GM19463 (cell line): ENCODE results near the gene SHB.

Experiments
- ATAC-seq: cut with Tn5 transposase; IDR thresholded peaks from one replicate; pipeline ENCODE4 v1.9.1; 2021; ENCODE audit warnings: mild to moderate bottlenecking, moderate library complexity; ENCODE audit not compliant: unreplicated experiment

SHB gene

DNA sequence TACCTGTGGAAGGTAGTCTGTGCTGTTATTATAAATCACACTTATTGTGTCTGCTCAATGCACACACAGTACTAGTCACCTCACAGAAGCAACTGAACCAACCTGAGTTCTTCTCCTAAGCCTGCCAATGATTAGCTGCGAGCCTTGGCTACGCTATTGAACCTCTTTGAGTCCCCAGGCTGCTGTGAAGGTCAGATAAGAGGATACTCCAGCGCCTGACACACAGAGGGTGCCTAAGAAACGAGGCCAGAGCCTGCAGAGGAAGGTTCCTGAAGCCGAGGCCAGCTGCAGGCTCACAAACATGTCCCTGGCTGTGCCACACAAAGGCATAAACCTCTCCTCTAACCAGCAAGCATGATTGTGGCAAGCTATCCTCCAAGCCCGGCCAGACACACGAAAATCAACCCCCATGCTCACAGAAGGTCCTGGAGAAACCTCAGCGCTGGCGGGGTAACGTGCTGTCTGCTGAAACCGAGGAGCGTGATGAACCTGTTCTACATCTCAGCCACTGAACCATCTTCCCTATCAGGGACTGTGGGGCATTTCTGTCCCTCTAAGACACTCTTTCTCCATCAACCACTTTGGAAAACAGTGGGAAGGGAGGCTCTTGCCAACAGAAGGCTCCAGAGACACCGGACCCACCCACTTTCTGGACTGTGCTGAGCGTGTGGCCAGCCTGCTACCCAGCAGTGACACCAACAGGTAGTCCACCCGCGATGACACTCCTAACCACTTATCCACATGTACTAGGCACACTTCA is 111.9 kb downstream of the SHB start:
- ATAC-seq, result no peak

DNA sequence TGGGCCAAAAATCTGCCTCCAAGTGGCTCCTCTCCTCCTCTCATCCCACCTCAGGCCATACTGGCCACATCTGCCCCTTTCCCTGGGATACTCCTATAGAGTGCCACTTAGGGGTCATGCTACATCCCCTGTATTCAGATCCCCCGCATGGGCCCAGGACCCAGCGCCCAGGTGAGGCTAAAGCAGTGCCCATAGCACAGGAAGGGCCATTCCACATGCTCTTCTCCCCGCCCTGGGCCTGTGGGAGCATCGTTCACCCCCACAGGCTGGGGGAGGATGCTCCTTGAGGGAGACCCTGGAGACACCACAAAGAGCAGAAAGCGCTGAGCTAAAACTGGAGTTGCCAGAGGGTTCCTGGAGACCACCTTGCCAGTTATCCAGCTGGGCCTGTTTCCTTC is 112.6 kb downstream of the SHB start:
- no peak for ATAC-seq

DNA sequence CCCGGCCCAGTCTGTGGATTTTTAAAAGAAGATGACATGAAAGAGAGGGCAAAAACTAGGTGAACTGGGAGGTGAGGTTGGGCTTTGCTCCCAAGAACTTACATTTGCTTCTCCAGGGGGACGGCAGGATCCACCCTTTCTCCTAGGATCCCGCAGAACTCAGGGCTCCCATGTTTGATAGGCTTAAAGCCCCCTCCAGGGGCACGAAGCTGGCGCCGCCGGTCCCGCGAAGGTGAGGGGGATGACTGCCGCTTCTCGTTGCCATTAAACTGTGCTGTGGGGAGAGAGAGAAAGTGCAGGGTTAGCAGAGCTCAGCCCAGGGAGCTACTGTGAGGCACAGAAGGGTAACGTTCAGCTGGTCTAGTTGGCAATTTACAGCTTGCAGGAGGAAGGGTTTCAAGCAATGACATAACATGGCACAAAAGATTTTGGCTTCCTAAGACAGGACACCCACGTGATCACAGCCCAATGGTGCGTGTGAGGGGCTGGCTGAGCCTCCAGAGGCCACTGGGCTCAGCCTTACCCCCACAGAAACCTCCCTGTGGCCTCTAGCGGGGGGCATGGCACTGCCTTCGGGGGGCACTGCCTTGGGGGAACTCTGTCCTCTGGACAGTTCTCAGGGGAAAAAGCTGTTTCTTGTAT is 113.1 kb downstream of the SHB start:
- no peak for ATAC-seq

DNA sequence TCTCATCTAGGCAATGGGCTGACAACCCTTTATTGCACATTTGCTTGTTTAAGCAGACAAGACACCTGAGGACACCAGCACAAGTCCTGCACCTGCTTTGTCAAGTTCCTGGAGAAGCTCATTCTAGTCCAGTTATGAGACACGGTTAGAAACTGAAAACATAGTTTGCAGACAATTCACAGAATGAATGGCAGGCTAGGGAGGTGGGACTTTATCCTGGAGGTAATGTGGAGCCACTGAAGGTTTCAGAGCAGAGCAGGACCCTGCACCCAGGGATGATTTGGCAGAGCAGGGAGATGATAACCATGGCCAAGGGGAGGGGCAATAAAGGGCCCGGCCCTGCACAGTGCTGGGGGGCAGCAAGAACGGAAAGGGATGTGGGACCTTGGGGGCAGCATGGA is 114.4 kb downstream of the SHB start:
- ATAC-seq, result peak; percentile 34

DNA sequence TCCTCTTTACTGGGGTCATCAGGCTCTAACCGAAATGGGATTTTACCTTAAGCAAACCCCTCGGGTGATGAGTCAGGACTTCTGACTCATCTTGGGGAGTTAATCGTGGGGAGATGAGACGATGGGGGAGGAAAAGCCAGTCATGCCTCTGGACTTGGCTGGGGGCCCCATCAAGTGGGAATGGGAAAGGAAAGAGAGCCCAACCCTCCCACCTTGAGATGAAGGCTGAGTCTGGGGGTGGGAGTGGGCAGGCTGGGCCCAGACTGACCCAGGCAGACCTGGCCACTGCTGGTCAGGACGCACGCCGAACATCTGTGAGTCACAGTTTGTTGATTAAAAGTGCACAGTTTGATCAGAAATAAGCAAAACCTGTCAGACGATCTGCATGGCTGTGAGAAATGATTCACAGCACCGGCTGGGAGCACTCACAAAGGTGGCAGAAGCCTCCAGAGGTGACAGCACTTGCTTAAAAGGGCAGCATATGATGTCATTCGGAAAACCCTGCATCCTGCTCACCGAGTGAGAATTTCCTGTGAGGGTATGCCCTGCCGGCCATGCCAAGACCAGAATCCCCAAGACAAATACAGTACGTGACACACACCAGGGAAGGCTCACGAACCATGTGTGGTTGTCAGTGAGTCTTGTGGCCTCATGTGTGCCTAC is 115.1 kb downstream of the SHB start:
- peak; percentile 80 for ATAC-seq

DNA sequence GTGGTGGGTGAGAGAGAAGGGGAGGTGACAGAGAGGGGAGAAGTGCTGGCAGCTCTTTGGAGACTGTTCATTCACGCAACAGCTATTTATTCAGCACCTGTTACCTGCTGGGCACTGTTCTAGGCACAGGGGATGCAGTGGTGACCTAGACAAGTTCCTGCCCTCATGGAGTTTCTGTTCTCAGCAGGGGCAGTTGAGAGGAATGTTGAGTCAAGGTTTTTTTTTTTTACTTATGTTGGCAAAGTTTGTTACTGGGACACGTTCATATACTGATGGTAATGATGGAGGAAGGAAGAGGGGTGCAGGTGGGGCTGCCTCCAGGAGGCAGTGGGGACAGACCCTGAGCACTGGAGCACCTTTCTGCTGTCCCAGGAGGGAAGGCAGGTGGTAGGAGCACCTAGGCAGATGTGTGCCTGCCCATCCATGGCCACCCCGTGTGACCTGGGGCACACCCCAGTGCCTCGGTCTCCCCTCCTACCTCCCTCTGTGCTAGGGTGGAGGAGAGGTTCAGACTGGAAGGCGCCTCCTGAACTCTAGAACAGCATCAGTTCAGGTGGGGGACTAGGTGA is 115.7 kb downstream of the SHB start:
- no peak for ATAC-seq

DNA sequence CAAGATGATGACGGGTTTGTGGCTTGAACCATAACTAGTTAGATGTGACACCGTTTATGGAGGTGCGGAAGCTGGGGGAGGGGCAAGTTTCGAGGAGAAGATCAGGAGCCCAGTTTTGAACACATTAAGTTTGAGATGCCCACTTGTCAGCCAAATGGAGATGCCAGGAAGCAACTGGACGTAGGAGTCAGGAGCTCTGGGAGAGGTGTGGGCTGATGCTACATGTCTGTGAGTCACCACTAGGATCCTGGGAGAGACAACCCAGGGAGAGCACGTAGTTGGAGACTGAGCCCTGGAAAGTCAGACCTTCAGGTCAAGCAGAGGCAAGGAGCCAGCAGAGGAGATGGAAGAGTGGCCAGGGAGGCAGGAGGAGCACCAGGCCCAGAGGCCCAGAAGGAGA is 116.3 kb downstream of the SHB start:
- no peak for ATAC-seq

DNA sequence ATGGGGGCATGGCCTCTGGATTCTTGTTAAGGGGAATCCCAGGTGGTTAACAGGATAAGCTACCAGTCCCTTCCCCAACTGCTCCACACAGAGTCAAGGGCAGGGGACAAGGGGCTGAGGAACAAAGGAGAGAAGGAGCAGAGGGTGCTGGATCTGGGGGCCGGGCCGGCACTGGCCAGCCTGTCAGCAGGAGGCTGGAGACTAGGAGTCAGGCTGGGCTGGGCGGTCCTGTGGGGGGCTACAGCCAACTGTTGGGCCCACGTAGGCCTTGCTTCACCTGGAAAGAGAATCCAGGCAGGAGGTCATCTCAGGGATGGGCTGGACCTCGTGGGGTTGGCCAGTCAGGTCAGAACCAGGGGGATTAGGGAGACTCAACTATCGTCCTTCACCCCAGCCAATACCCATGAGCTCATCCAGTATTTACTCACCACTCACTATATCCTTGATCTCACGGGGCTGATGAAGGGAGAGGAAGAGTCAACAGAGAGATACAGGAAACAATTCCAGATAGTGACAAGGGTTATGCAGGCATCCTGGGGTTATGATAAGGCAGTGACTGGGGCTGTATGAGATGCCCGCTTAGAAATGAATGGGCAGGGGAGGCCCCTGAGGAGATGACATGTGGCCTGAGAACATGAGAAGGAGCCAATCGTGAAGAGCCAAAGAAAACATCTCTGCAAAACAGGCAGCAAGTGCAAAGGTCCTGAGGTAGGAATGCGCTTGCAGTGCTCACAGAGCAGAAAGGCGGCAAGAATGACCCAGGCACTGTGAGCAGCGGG is 117.2 kb downstream of the SHB start:
- no peak for ATAC-seq

DNA sequence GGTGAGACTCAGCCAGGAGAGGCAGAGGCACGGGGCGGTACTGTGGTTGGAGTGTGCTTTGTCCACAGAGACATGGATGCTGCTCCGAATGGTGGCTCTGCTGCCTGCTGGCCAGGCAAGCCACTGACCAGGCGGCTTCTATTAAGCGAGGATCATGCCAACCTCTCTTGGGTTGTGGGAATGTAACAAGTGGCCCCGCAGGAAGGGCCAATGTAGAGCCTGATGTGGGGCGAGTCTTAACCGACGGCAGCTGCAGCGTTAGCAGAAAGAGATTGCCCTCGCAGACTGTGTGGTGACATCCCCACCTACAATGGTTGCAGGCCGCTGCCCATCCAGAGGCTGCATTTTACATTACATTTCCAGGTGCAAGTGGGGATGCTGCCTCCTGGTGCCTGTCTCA is 118.5 kb downstream of the SHB start:
- no peak for ATAC-seq

DNA sequence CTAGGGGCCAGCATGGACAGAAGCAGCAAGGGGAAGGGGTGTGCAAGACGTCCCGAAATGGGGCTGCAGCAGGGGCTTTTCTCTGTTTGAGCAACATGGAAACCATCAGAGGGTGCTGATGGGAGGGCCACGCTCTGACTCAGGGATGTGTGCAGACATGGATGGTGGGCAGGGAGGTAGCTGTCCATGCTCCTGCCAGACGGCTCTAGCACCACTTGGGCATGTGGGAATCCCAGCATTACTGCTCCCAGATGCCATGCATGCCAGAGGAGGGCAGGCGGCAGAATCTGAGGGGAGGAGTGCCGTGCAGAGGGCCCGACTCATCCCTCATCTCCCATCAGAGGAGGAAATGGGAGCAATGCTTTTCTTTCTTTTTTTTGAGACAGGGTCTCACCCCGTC is 119.5 kb downstream of the SHB start:
- no peak for ATAC-seq

DNA sequence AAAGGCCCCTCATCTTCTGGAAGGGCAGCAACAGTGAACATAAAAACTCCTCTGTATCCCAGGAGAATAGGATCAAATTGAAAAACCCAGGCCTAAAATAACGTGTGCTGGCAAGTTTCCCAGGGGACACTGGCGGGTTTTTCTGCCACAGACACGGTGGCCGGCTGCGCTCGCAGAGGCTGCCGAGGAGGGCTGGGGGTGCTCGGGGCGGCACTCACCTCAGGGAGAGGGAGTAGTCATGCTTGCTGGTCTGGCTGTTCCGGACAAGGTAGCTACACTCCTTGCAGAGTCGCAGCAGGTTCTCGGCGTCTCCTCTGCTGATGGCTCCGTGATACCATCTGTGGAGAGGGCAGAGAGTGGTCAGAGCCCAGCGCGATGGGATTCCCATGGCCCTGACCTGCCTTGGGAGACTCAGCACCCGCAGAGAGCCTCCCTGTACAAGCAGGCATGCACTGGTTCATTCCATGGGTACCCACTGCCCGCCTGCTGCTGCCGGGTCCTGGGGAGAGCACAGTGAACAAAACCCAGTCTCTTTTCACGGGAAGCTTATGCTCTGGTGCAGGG is 120.5 kb downstream of the SHB start:
- no peak for ATAC-seq

DNA sequence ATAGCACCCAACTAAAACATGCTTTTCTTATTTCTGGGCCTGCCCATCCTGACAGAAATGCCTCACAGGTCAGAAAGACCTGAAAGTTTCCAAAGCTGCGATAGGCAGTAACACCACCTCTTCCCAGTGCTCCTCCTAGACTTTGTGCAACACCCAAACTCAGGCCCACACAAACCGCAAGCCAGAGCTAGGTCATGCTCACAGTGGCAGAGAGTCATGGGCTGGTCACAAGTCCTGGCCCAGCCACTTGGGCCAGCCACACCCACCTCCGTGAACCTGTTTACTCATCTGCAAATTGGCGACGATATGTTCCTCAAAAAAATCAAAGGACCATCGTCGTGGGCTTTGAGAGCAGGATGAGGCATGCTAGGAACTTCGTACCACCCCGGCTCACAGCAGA is 121.0 kb downstream of the SHB start:
- ATAC-seq, result no peak

DNA sequence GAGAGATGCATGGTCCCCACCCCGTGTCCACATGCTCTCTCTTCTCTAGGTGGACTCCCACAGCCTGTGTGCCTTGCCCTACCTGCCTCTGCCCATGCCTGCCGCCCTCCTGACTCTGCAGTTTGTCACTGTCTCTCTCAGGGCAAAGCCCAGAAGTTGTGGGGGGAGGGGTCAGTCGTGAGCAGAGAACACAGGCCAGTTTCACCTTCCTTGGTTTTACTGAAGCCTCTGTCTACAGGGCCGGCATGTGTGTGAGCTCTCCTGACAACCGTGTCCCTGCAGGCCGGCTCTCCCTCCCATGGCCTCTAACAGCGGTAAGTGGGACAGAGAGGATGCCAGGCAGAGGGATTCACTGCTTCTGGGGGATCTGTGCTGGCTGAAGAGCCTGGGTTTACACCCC is 121.6 kb downstream of the SHB start:
- ATAC-seq, result no peak

DNA sequence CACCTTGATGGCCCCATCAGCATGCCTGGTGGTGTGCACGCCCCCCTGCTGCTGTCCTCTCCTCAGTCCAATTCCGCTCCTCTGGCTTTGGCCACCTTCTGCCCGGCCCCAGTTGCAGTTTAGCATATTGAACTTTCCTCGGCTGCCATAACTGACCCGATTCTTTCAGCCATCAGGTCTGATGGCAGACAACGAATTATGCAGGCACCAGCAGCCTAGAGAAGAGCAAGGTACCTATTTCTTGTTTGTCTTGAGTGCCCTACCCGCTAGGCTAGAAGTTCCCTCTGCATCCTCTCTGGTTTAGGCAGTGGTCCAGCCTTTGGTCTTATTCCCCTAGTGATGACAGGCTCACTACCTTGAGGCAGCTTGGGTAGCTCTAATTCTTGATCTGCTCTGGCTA is 122.1 kb downstream of the SHB start:
- no peak for ATAC-seq

DNA sequence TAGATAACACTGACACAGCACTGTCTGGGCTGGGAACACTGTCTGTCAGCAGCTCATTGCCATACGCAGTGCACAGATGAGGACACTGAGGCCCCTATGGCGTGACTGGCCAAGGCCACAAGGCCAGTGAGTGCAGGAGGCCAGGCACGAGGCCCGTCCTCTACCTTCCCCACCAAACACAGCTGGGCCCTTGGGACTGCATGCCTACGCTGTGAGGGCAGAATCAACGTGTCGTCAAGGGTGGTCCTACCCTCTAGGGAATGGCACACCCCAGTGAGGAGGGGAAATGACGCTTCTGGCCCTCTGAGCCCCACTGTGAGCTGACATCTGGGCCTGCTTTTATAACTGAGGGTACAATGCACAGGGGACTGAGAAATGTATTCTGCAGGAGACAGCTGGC is 123.0 kb downstream of the SHB start:
- ATAC-seq, result no peak

DNA sequence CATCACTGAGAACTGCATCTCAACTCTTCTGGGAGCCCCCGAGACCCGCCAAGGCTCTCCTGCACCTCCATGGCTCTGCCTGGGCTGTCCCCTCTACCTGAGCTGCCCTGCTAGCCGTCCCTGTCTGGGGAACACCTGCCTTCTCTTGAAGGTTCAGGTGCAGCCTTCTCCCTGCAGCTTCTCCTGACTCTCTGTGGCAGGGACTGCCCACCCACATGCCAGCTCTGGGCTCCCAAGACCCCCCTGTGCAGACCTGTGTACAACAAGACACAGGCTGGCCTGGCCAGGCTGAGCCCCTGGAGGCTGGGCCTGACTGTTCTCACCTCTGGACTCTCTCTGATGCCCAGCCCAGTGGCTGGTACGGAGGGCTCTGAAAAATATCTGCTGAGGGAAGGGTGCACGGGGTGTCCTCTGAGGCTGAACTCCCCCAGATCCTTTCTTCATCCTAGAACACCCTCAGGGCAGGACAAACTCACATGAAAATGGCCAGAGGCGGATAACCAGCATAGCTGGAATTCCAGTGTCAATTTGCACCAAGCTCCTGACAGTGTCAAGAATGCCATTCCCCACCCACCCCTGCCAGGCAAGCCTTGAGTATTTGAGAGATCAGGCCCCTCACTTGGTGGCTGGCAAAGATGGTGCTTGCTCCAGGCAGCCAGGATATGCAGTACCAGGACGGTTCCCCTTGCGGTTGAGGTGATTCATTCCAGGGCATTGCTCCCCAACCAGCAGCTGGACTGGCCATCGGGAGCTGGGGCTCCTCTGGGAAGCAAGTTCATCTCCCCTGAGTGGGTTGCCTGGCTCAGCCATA is 124.2 kb downstream of the SHB start:
- ATAC-seq, result no peak

DNA sequence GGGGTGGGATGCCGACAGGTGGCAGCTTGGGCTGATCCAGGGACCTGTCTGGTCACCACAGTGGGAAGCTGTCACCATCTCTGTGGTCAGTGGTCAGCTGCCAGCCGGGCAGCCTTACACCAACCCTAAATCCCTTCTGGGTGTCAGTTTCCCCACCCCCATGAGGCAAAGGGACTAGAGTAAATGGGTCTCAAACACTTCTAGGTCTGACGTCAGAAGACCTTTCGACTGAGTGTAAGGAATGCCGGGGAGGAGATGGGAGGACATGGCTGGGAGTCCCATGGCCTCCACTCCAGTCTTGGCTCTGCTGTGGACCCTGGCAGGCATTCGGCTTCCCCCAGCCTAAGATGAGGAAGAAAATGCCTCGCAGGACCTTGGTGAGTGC is 124.8 kb downstream of the SHB start:
- no peak for ATAC-seq

DNA sequence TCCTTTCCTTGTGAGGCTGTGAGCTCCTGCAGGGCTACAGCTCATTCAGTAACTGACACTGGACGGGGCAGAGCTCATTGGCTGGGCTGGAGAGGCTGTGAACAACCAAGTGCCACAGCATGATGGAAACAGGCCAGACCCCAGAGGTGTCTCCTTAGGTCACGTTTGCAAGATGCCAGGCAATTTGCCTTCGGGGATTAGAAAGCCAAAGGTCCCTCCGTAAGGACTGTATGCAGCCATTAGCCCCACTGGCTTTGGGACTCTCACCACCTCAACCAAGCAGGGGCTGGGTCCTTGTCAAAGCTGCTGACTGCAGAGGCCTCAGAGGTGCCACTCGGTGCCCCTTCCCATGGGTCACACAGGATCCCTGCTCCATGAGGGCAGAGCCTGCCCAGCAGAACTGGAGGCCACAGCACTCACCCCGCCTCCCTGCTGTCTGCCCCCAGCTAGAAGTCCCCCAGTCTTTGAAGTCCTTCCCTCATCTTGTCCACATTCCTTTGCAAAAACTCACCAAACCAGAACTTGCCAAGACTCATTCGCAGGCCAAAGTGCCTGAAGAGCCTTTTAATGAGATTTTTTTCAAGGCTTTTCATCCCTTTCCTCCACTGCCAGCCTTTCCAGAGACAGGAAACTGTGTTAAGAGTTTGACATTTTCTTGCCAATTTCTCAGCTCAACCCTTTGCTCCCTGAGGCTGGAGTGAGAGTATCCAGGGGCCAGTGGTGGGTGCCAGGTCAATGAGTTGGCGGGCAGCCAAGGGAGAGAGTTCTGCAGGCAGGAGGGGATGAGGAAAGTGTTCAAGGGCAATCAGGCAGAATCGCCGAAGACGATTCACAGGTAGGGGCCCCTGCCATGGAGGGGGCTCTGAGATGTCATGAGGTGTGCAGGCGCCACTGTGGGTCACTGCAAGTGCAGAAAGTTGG is 125.4 kb downstream of the SHB start:
- no peak for ATAC-seq
